HFFc6 (cell line): ENCODE measurements around the gene EXOC6. TPM values are rescaled to one million over a fixed set of nuclear protein-coding genes. Genes with fewer than 3 reads are reported as not detected.

Experiments
- DNase-seq: peaks from one replicate; pipeline ENCODE4 v3.0.0-alpha.2; 2018
- H3K27ac Mint-ChIP-seq: 2 replicates; pipeline ENCODE4 v1.8.0; 2020; ENCODE audit warnings: mild to moderate bottlenecking, mixed read lengths
- H3K27me3 Mint-ChIP-seq: 2 replicates; pipeline ENCODE4 v1.8.0; 2021; ENCODE audit warnings: mild to moderate bottlenecking, moderate library complexity, mixed read lengths; ENCODE audit not compliant: insufficient read depth
- H3K36me3 Mint-ChIP-seq: 2 replicates; pipeline ENCODE4 v1.8.0; 2021; ENCODE audit warnings: low read depth, mixed read lengths
- H3K4me1 Mint-ChIP-seq: 2 replicates; pipeline ENCODE4 v1.8.0; 2020; ENCODE audit warnings: low read depth, mixed read lengths
- H3K4me3 Mint-ChIP-seq: 2 replicates; pipeline ENCODE4 v1.8.0; 2020; ENCODE audit warnings: mild to moderate bottlenecking, moderate library complexity, mixed read lengths
- H3K9me3 Mint-ChIP-seq: 2 replicates; pipeline ENCODE4 v1.8.0; 2020; ENCODE audit warnings: mild to moderate bottlenecking, mixed read lengths
- total RNA-seq, 6 experiments: library from RNA; stranded (reverse); fragmentation: NEBNext Ultra II Directional; extraction: Animal tissue kit (Norgen Biotek cat#: 25700); gene quantifications; 2 replicates in 1 of 6; 3 replicates in 5 of 6; pipeline ENCODE4 v1.2.3, GENCODE V29; 2021
- TF ChIP-seq, protein P1 (sequence below): fragments of 200-600 bp; sonication (generic); IDR thresholded peaks from 2 replicates; pipeline ENCODE4 v1.5.0; 2021; ENCODE audit warnings: antibody characterized with exemption, mild to moderate bottlenecking

Gene EXOC6
- total RNA-seq, 6 experiments from 2014 or later = 5.7 to 8.6 (median 6.3) TPM

DNA sequence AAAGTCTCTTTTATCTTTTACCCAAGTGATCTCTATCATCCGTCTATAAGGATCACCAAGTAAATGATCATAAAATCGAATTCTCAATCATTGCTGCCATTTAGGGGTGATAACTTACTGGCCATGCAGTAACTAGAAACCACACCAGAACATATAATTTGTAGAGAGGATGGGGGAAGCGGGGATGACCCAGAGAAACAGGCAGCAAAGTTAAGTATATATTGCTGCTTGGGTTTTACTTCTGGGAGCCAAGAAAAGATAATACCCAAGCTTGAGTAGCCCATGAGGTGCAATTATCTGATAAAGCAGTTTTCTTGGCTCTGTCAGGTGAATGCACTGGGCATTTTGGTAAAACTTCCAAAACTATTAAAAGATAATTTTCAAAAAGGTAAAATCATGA is 18.9 kb downstream of the EXOC6 start:
- H3K27me3 Mint-ChIP-seq = no peaks in the 10 kb centered on the region; the same call in 1 of the 2 replicates
- DNase-seq = no peak
- no peak overlapping the region for H3K27ac Mint-ChIP-seq
- no peaks in the 10 kb centered on the region for H3K9me3 Mint-ChIP-seq
- peaks cover 4% of the 10 kb centered on the region; the same call in 1 of the 2 replicates for H3K36me3 Mint-ChIP-seq
- TF ChIP-seq, protein P1, sequence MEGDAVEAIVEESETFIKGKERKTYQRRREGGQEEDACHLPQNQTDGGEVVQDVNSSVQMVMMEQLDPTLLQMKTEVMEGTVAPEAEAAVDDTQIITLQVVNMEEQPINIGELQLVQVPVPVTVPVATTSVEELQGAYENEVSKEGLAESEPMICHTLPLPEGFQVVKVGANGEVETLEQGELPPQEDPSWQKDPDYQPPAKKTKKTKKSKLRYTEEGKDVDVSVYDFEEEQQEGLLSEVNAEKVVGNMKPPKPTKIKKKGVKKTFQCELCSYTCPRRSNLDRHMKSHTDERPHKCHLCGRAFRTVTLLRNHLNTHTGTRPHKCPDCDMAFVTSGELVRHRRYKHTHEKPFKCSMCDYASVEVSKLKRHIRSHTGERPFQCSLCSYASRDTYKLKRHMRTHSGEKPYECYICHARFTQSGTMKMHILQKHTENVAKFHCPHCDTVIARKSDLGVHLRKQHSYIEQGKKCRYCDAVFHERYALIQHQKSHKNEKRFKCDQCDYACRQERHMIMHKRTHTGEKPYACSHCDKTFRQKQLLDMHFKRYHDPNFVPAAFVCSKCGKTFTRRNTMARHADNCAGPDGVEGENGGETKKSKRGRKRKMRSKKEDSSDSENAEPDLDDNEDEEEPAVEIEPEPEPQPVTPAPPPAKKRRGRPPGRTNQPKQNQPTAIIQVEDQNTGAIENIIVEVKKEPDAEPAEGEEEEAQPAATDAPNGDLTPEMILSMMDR = no peak
- peaks cover 12% of the 10 kb centered on the region; the same call in 1 of the 2 replicates for H3K4me1 Mint-ChIP-seq
- H3K4me3 Mint-ChIP-seq = no peak overlapping the region

DNA sequence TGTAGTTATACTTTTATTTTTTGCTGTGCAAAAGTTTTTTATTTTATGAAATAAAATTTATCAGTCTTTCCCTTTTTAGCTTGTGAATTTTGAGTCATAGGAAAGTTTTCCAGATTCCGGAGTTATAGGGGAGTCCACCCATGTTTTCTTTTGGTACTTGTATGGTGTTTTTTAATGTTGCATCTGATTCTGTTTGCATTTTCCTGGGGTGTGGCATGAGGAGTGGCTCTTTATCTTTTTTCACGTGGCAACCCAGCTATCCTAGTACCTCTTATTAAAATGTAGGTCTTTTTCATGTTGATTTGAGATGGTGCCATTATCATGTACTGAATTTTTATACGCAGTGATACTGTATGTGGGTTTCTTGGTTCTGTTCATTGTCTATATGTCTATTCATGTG is 19.7 kb downstream of the EXOC6 start:
- no peaks in the 10 kb centered on the region; the same call in 1 of the 2 replicates for H3K27me3 Mint-ChIP-seq
- peaks cover 16% of the 10 kb centered on the region for H3K4me1 Mint-ChIP-seq
- DNase-seq = no peak
- H3K27ac Mint-ChIP-seq = no peak overlapping the region
- TF ChIP-seq, protein P1 = no peak
- no peak overlapping the region for H3K4me3 Mint-ChIP-seq
- H3K36me3 Mint-ChIP-seq = peaks cover 4% of the 10 kb centered on the region; the same call in 1 of the 2 replicates
- no peaks in the 10 kb centered on the region for H3K9me3 Mint-ChIP-seq

DNA sequence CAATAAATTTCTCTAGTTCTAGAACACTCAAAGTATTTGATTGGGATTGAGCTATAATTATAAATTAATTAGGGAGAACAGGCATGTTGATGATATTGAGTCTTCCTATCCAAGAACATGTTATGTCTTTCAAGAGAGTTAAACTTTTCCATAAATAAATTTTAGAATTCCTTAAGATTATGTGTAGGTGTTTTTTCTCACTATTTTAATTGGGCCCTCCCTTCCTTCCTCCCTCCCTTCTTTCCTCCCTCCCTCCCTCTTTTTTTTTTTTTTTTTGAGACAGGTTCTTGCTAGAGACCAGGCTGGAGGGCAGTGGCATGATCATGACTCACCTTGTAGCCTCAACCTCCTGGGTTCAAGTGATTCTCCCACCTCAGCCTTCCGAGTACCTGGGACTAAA is 20.2 kb downstream of the EXOC6 start:
- Mint-ChIP-seq H3K4me1 (peaks cover 20% of the 10 kb centered on the region), H3K36me3 (0 out of 2 replicates have a peak, but pooled peaks cover 4% of the 10 kb centered on the region), H3K9me3 (no peaks in the 10 kb centered on the region), H3K27ac (no peak overlapping the region), H3K4me3 (no peak overlapping the region), H3K27me3 (no peaks in the 10 kb centered on the region; the same call in 1 of the 2 replicates)
- DNase-seq = no peak
- TF ChIP-seq, protein P1 = no peak

DNA sequence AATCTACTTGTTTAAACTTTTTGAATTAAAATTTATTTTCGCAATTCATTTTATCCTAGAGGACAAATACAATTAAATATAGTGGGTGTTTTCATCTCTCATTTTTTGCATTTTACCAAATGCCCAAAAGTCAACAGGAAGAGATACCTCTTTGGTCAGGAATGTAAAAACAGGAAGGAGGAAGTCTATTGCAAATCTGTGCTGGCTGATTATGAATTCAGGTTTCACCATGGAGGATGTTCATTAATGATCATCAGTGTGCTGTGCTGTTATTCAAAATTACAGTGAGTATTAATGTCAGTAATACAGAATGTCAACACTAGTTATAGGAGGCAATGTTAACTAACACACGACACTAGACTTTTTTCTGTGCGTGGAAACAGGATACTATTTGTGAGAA is 24.7 kb downstream of the EXOC6 start:
- DNase-seq = no peak
- H3K27ac Mint-ChIP-seq = no peak overlapping the region
- H3K36me3 Mint-ChIP-seq = 0 out of 2 replicates have a peak, but pooled peaks cover 4% of the 10 kb centered on the region
- TF ChIP-seq, protein P1 = no peak
- peaks cover 2% of the 10 kb centered on the region for H3K27me3 Mint-ChIP-seq
- H3K9me3 Mint-ChIP-seq = no peaks in the 10 kb centered on the region
- peaks cover 26% of the 10 kb centered on the region for H3K4me1 Mint-ChIP-seq
- H3K4me3 Mint-ChIP-seq = no peak overlapping the region

DNA sequence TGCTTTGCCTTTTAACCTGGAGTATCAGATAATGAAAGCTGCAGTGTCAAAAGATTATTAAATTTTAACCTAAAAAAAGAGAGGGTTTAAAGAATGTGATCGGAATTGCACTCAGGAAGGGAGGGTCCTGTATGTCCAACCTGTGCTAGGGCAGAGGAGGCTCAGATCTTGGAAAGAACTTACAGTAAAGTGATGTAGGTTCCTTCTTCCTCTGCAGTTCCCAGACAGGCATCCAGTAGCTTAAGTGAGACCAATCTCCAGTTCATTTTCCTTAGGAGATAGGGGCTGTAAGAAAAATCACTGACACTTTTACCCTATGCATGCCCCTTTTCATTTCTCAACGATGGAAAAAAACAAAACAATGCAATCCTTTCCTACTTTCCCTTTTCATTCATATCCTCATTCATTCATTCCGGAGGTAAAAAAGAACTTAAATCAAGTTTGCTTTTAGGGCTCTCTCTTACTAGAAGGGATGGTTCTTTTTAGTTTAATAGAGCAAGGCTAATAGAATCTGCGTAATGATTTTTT is 28.3 kb downstream of the EXOC6 start:
- H3K27ac Mint-ChIP-seq = no peak overlapping the region
- H3K4me3 Mint-ChIP-seq = no peak overlapping the region
- H3K9me3 Mint-ChIP-seq = no peaks in the 10 kb centered on the region
- peaks cover 2% of the 10 kb centered on the region; the same call in 1 of the 2 replicates for H3K27me3 Mint-ChIP-seq
- peaks cover 17% of the 10 kb centered on the region for H3K4me1 Mint-ChIP-seq
- no peak for DNase-seq
- H3K36me3 Mint-ChIP-seq = no peaks in the 10 kb centered on the region
- TF ChIP-seq, protein P1 = no peak
